ENCODE results near the gene FAM120AOS. TPM values are rescaled to one million over a fixed set of nuclear protein-coding genes. Genes with fewer than 3 reads are reported as not detected.

Gene FAM120AOS
- total RNA-seq, 2 experiments from 2014 or later, result 38.7 to 43.1 TPM

- Mint-ChIP-seq H3K36me3 (ENCODE audit: low read depth) (peaks cover 24% of the 10 kb centered on the region), H3K27me3 (no peaks in the 10 kb centered on the region), H3K4me1 (peaks cover 78% of the 10 kb centered on the region), H3K27ac (peak overlapping the region; percentile 40), H3K4me3 (no peak overlapping the region), H3K9me3 (ENCODE audit: low read depth) (no peaks in the 10 kb centered on the region)
- CTCF ChIA-PET, result no interaction called here
- intact Hi-C loops (cut with DNase I, micrococcal nuclease), result no loop called here
- ATAC-seq (peak; percentile 13), DNase-seq (no peak)
- POLR2A ChIA-PET, result no interaction called here
Measured at GRCh38 chr9:93467062-93467416, 13.7 kb upstream of the FAM120AOS start.

GRCh38 chr9:93466416-93467061 is 13.2 kb upstream of the FAM120AOS start:
- DNase-seq (no peak), ATAC-seq (peak; percentile 23)
- CTCF ChIA-PET, result no interaction called here
- intact Hi-C loops (cut with DNase I, micrococcal nuclease), result no loop called here
- H3K4me1 Mint-ChIP-seq, result peaks cover 80% of the 10 kb centered on the region
- peaks cover 24% of the 10 kb centered on the region for H3K36me3 Mint-ChIP-seq (ENCODE audit: low read depth)
- H3K9me3 Mint-ChIP-seq (ENCODE audit: low read depth), result no peaks in the 10 kb centered on the region
- H3K4me3 Mint-ChIP-seq, result no peak overlapping the region
- no peak overlapping the region for H3K27ac Mint-ChIP-seq
- POLR2A ChIA-PET, result interaction anchor here (0.6 to 1.2 kb wide), 2 partner anchors 13 to 51 kb away, joined by 3 to 7 read pairs; partner anchors contain the start of gene FAM120AOS
- no peaks in the 10 kb centered on the region for H3K27me3 Mint-ChIP-seq

- Mint-ChIP-seq H3K27me3 (no peaks in the 10 kb centered on the region), H3K4me1 (peaks cover 80% of the 10 kb centered on the region), H3K27ac (peak overlapping the region; percentile 9), H3K36me3 (ENCODE audit: low read depth) (peaks cover 18% of the 10 kb centered on the region), H3K9me3 (ENCODE audit: low read depth) (no peaks in the 10 kb centered on the region), H3K4me3 (no peak overlapping the region)
- no peak for DNase-seq
- CTCF ChIA-PET, result no interaction called here
- intact Hi-C loops (cut with DNase I, micrococcal nuclease), result no loop called here
- no peak for ATAC-seq
- POLR2A ChIA-PET, result interaction anchor here (0.6 to 1.2 kb wide), 2 partner anchors 12 to 50 kb away, joined by 3 to 7 read pairs; partner anchors contain the start of gene FAM120AOS
Measured at GRCh38 chr9:93465855-93466254, 12.5 kb upstream of the FAM120AOS start.

- no peaks in the 10 kb centered on the region for H3K9me3 Mint-ChIP-seq (ENCODE audit: low read depth)
- no peak for ATAC-seq
- intact Hi-C loops (cut with DNase I, micrococcal nuclease), result no loop called here
Measured at GRCh38 chr9:93464876-93465275, 11.5 kb upstream of the FAM120AOS start.

GRCh38 chr9:93464395-93464794 is 11.0 kb upstream of the FAM120AOS start:
- peaks cover 15% of the 10 kb centered on the region for H3K36me3 Mint-ChIP-seq (ENCODE audit: low read depth)
- CTCF ChIA-PET, result interaction anchor here (0.9 to 2.4 kb wide), 2 partner anchors 11 to 13 kb away, joined by 3 to 14 read pairs; partner anchors contain the start of gene FAM120AOS
- no peaks in the 10 kb centered on the region for H3K9me3 Mint-ChIP-seq (ENCODE audit: low read depth)
- no peak for ATAC-seq
- no peak for DNase-seq
- POLR2A ChIA-PET, result interaction anchor here (1.3 kb wide), 1 partner anchor 10 kb away, joined by 3 read pairs; no protein-coding TSS in a partner anchor
- peak overlapping the region; percentile 87 for H3K27ac Mint-ChIP-seq
- H3K4me1 Mint-ChIP-seq, result peaks cover 83% of the 10 kb centered on the region
- intact Hi-C loops (cut with DNase I, micrococcal nuclease), result no loop called here
- peak overlapping the region; percentile 26 for H3K4me3 Mint-ChIP-seq
- H3K27me3 Mint-ChIP-seq, result no peaks in the 10 kb centered on the region

More at GRCh38 chr9:93464876-93465275, 11.5 kb upstream of the FAM120AOS start:
- no peak for DNase-seq
- CTCF ChIA-PET, result interaction anchor here (2.4 kb wide), 1 partner anchor 11 kb away, joined by 14 read pairs; the partner anchor contains the start of gene FAM120AOS
- peak overlapping the region; percentile 26 for H3K4me3 Mint-ChIP-seq
- H3K27ac Mint-ChIP-seq, result peak overlapping the region; percentile 87
- peaks cover 12% of the 10 kb centered on the region for H3K36me3 Mint-ChIP-seq (ENCODE audit: low read depth)
- H3K27me3 Mint-ChIP-seq, result no peaks in the 10 kb centered on the region
- POLR2A ChIA-PET, result interaction anchor here (1.3 kb wide), 1 partner anchor 10 kb away, joined by 3 read pairs; no protein-coding TSS in a partner anchor
- peaks cover 78% of the 10 kb centered on the region for H3K4me1 Mint-ChIP-seq

- CTCF ChIA-PET, result interaction anchor here (0.9 to 2.4 kb wide), 3 partner anchors 10 to 103 kb away, joined by 3 to 14 read pairs (median 4); partner anchors contain the start of gene FAM120AOS
- intact Hi-C loops (cut with DNase I, micrococcal nuclease), result no loop called here
Measured at GRCh38 chr9:93463638-93464248, 10.4 kb upstream of the FAM120AOS start.

GRCh38 chr9:93461821-93462220 is 8.4 kb upstream of the FAM120AOS start:
- no peaks in the 10 kb centered on the region for H3K27me3 Mint-ChIP-seq
- no peak overlapping the region for H3K4me3 Mint-ChIP-seq
- ChIA-PET POLR2A (interaction anchor here (0.6 kb wide), 1 partner anchor 105 kb away, joined by 3 read pairs; no protein-coding TSS in a partner anchor), CTCF (no interaction called here)
- no peaks in the 10 kb centered on the region for H3K9me3 Mint-ChIP-seq (ENCODE audit: low read depth)
- no peak for ATAC-seq
- no peak overlapping the region for H3K27ac Mint-ChIP-seq
- H3K4me1 Mint-ChIP-seq, result peaks cover 81% of the 10 kb centered on the region
- DNase-seq, result no peak
- intact Hi-C loops (cut with DNase I, micrococcal nuclease), result no loop called here
- peaks cover 28% of the 10 kb centered on the region for H3K36me3 Mint-ChIP-seq (ENCODE audit: low read depth)

More at GRCh38 chr9:93463638-93464248, 10.4 kb upstream of the FAM120AOS start:
- H3K4me1 Mint-ChIP-seq, result peaks cover 84% of the 10 kb centered on the region
- H3K4me3 Mint-ChIP-seq, result peak overlapping the region; percentile 17
- POLR2A ChIA-PET, result interaction anchor here (0.6 to 1.3 kb wide), 3 partner anchors 9 to 161 kb away, joined by 3 to 8 read pairs (median 6); partner anchors contain the start of gene FAM120AOS
- no peaks in the 10 kb centered on the region for H3K27me3 Mint-ChIP-seq
- H3K27ac Mint-ChIP-seq, result peak overlapping the region; percentile 87
- DNase-seq (no peak), ATAC-seq (peak; percentile 74)
- no peaks in the 10 kb centered on the region for H3K9me3 Mint-ChIP-seq (ENCODE audit: low read depth)
- peaks cover 18% of the 10 kb centered on the region for H3K36me3 Mint-ChIP-seq (ENCODE audit: low read depth)

GRCh38 chr9:93461414-93461743 is 8.0 kb upstream of the FAM120AOS start:
- no peaks in the 10 kb centered on the region for H3K27me3 Mint-ChIP-seq

GRCh38 chr9:93460689-93461413 is 7.5 kb upstream of the FAM120AOS start:
- ChIA-PET CTCF (interaction anchor here (0.6 to 1.4 kb wide), 2 partner anchors 19 to 1136 kb away, joined by 3 to 4 read pairs; no protein-coding TSS in a partner anchor), POLR2A (no interaction called here)
- peaks cover 82% of the 10 kb centered on the region for H3K4me1 Mint-ChIP-seq
- peak overlapping the region; percentile 23 for H3K27ac Mint-ChIP-seq
- intact Hi-C loops (cut with DNase I, micrococcal nuclease), result no loop called here
- DNase-seq, result no peak
- no peak overlapping the region for H3K4me3 Mint-ChIP-seq
- peaks cover 33% of the 10 kb centered on the region for H3K36me3 Mint-ChIP-seq (ENCODE audit: low read depth)
- ATAC-seq, result no peak
- no peaks in the 10 kb centered on the region for H3K27me3 Mint-ChIP-seq
- H3K9me3 Mint-ChIP-seq (ENCODE audit: low read depth), result no peaks in the 10 kb centered on the region

More at GRCh38 chr9:93461414-93461743, 8.0 kb upstream of the FAM120AOS start:
- Mint-ChIP-seq H3K36me3 (ENCODE audit: low read depth) (peaks cover 29% of the 10 kb centered on the region), H3K27ac (no peak overlapping the region), H3K4me1 (peaks cover 81% of the 10 kb centered on the region), H3K9me3 (ENCODE audit: low read depth) (no peaks in the 10 kb centered on the region), H3K4me3 (no peak overlapping the region)
- intact Hi-C loops (cut with DNase I, micrococcal nuclease), result no loop called here
- no peak for DNase-seq
- no peak for ATAC-seq
- CTCF ChIA-PET, result interaction anchor here (1.4 kb wide), 1 partner anchor 18 kb away, joined by 3 read pairs; no protein-coding TSS in a partner anchor
- POLR2A ChIA-PET, result no interaction called here

GRCh38 chr9:93459432-93459847 is 6.1 kb upstream of the FAM120AOS start:
- intact Hi-C loops (cut with DNase I, micrococcal nuclease), result loop anchor here (10.0 kb wide), 3 partner anchors 505 to 1165 kb away; partner anchors contain the start of gene IARS1 (in 1 of the 2)
- H3K4me1 Mint-ChIP-seq, result peaks cover 80% of the 10 kb centered on the region
- no peak overlapping the region for H3K4me3 Mint-ChIP-seq
- DNase-seq, result no peak
- peaks cover 28% of the 10 kb centered on the region for H3K36me3 Mint-ChIP-seq (ENCODE audit: low read depth)
- H3K9me3 Mint-ChIP-seq (ENCODE audit: low read depth), result no peaks in the 10 kb centered on the region
- peak overlapping the region; percentile 39 for H3K27ac Mint-ChIP-seq
- ChIA-PET CTCF (no interaction called here), POLR2A (no interaction called here)
- no peaks in the 10 kb centered on the region for H3K27me3 Mint-ChIP-seq
- no peak for ATAC-seq

GRCh38 chr9:93458712-93459111 is 5.3 kb upstream of the FAM120AOS start:
- intact Hi-C loops (cut with DNase I, micrococcal nuclease), result loop anchor here (10.0 kb wide), 3 partner anchors 504 to 1164 kb away; partner anchors contain the start of gene IARS1 (in 1 of the 2)
- no peak for DNase-seq
- Mint-ChIP-seq H3K36me3 (ENCODE audit: low read depth) (peaks cover 28% of the 10 kb centered on the region), H3K27ac (peak overlapping the region; percentile 15), H3K27me3 (no peaks in the 10 kb centered on the region), H3K9me3 (ENCODE audit: low read depth) (no peaks in the 10 kb centered on the region), H3K4me3 (no peak overlapping the region), H3K4me1 (peaks cover 79% of the 10 kb centered on the region)
- ATAC-seq, result no peak
- ChIA-PET CTCF (no interaction called here), POLR2A (no interaction called here)
